HepG2 (cell line): ENCODE results near the gene CCDC150. TPM values are rescaled to one million over a fixed set of nuclear protein-coding genes. Genes with fewer than 3 reads are reported as not detected.

Source experiments
- DR1 ChIP-seq: sonication (generic); formaldehyde crosslinking; IDR thresholded peaks from 2 replicates; pipeline ENCODE4 v1.8.0; 2021; ENCODE audit warnings: mild to moderate bottlenecking, missing genetic modification reagents, inconsistent platforms
- ELF3 ChIP-seq: IDR thresholded peaks from 2 replicates; pipeline ENCODE4 v1.6.1; 2016; ENCODE audit warnings: missing genetic modification reagents, missing compliant biosample characterization
- FOXO1 ChIP-seq: sonication (generic); formaldehyde crosslinking; IDR thresholded peaks from 2 replicates; pipeline ENCODE4 v1.4.0; 2020; ENCODE audit warnings: missing genetic modification reagents
- JUNB ChIP-seq: sonication (generic); formaldehyde crosslinking; IDR thresholded peaks from 2 replicates; pipeline ENCODE4 v1.8.0; 2022; ENCODE audit warnings: missing genetic modification reagents, mild to moderate bottlenecking, borderline replicate concordance
- NPAS2 ChIP-seq: sonication (generic); formaldehyde crosslinking; IDR thresholded peaks from 2 replicates; pipeline ENCODE4 v1.8.0; 2022; ENCODE audit warnings: mild to moderate bottlenecking, missing genetic modification reagents, borderline replicate concordance
- PLSCR1 ChIP-seq: sonication (generic); formaldehyde crosslinking; IDR thresholded peaks from 2 replicates; pipeline ENCODE4 v1.5.0; 2020; ENCODE audit warnings: missing genetic modification reagents, mild to moderate bottlenecking, borderline replicate concordance
- U2AF2 ChIP-seq: fragments of 200-400 bp; formaldehyde crosslinking; IDR thresholded peaks from 2 replicates; pipeline ENCODE4 v1.6.1; 2017; ENCODE audit warnings: low read depth, mild to moderate bottlenecking, low read length
- YEATS4 ChIP-seq: sonication (generic); formaldehyde crosslinking; IDR thresholded peaks from 2 replicates; pipeline ENCODE4 v1.4.0; 2020; ENCODE audit warnings: missing genetic modification reagents, borderline replicate concordance
- ZHX2 ChIP-seq, 2 experiments: sonication (generic) in 1 of 2; formaldehyde crosslinking in 1 of 2; IDR thresholded peaks; 2 replicates each; pipeline versions ENCODE4 v1.6.1 to v1.9.0; 2014 to 2022; ENCODE audit warnings: antibody characterized with exemption in 1 of 2, borderline replicate concordance in 1 of 2, inconsistent platforms in 1 of 2, low read depth in 1 of 2, missing genetic modification reagents in 1 of 2
- ZMAT3 ChIP-seq: sonication (generic); formaldehyde crosslinking; conservative IDR thresholded peaks from 2 replicates; pipeline ENCODE4 v1.7.0; 2021; ENCODE audit warnings: missing genetic modification reagents
- ZNF142 ChIP-seq: sonication (generic); formaldehyde crosslinking; IDR thresholded peaks from 2 replicates; pipeline ENCODE4 v1.4.0; 2020; ENCODE audit warnings: missing genetic modification reagents
- ZNF225 ChIP-seq: sonication (generic); formaldehyde crosslinking; IDR thresholded peaks from 2 replicates; pipeline ENCODE4 v1.4.0; 2020; ENCODE audit warnings: mild to moderate bottlenecking, missing genetic modification reagents
- ZNF569 ChIP-seq: sonication (generic); formaldehyde crosslinking; IDR thresholded peaks from 2 replicates; pipeline ENCODE4 v1.5.0; 2020; ENCODE audit warnings: mild to moderate bottlenecking, missing genetic modification reagents, moderate library complexity, borderline replicate concordance
- polyA plus RNA-seq, 8 experiments: library from polyadenylated mRNA; depleted of rRNA in 3 of 8; stranded (reverse) in 7 of 8; unstranded in 1 of 8; fragments of >200 nt; fragmentation: Illumina TruSeq in 4 of 8; extraction: Trizol in 4 of 8; gene quantifications; 2 replicates each; pipeline versions ENCODE4 v1.2.1 to v1.2.3, GENCODE V29; 2011 to 2016; ENCODE audit warnings: low read depth in 4 of 8, missing spikeins in 1 of 8, mixed read lengths in 1 of 8; ENCODE audit not compliant: insufficient read depth in 1 of 8
- total RNA-seq, 5 experiments: library from RNA; depleted of rRNA; stranded (reverse); fragments of >200 nt; fragmentation: Illumina TruSeq; extraction: Trizol; gene quantifications; 2 replicates each; pipeline ENCODE4 v1.2.3, GENCODE V29; 2016; ENCODE audit warnings: low read depth in 1 of 5

The CCDC150 gene
- total and polyA plus RNA-seq, 2 of the 13 experiments (the other 11 are each of a cell fraction or from before 2014, with no cell fraction given) = 14.9 to 32.6 TPM

GRCh38 chr2:196592911-196593881, 46.3 kb upstream of the CCDC150 start, which contains the start of gene HECW2 (continued):
- TF ChIP-seq ZHX2 (IDR thresholded peaks at IDR 0.05; ENCODE audit: low read depth) (no peak), ZHX2 (CRISPR knock-in tag; IDR thresholded peaks at IDR 0.05; ENCODE audit: borderline replicate concordance) (no peak), ELF3 (CRISPR knock-in tag) (no peak), ZNF225 (CRISPR knock-in tag) (no peak), U2AF2 (no peak), NPAS2 (CRISPR knock-in tag) (no peak), ZNF142 (CRISPR knock-in tag) (peak; percentile 71; the same call in 1 of the 2 replicates), YEATS4 (peak; percentile 34; the same call in 1 of the 2 replicates), ZNF569 (CRISPR knock-in tag) (no peak), PLSCR1 (no peak), DR1 (CRISPR knock-in tag) (no peak), JUNB (CRISPR knock-in tag) (no peak), FOXO1 (CRISPR knock-in tag) (no peak), ZMAT3 (CRISPR knock-in tag) (no peak)
